ENCODE measurements around the gene KCND1. TPM values are rescaled to one million over a fixed set of nuclear protein-coding genes. Genes with fewer than 3 reads are reported as not detected.

The KCND1 gene
- total and polyA plus RNA-seq, 2 of the 4 experiments (the other 2 are of a cell fraction) = 0.36 to 1.8 TPM

DNA sequence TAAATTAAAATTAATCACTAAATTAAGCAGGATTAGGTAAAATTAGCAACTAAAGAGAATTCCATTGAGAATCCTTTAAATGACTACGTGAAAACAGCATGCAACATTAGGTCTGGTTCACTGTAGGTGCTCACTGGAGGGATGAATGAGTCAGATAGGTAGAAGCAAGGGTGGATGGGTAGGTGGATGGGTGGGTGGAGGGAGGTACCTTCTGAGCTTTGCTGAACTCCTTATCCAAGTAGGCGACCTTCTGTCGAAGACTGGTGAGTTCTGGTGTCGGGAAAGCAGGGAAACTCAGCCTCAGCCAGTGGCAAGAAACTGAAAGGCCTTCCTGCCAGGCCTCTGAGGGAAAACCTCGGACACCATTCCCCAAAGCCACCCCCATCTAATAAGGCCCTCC, 27.4 kb upstream of the KCND1 start:
- no peak overlapping the region for H3K4me3 ChIP-seq (ENCODE audit: insufficient read depth, low read depth, low read length)
- peaks cover 16% of the 10 kb centered on the region for H3K36me3 ChIP-seq (ENCODE audit: control insufficient read depth, insufficient read depth, low read length)
- H2BK5ac ChIP-seq (ENCODE audit: low read depth, low read length, poor library complexity, severe bottlenecking) = no peak overlapping the region
- no peaks in the 10 kb centered on the region for H3K9me1 ChIP-seq (ENCODE audit: insufficient read depth, low read length)
- ATAC-seq (ENCODE audit: low read depth) = no peak
- H3K79me1 ChIP-seq (ENCODE audit: low read depth in 1 of 2, low read length in 2 of 2) = peaks cover 7 to 33% of the 10 kb centered on the region in 2 experiments
- dilution Hi-C loops (cut with HindIII; ENCODE audit: low sequenced_read_pairs, unreplicated experiment) = no loop called here
- H3K9me3 ChIP-seq (ENCODE audit: control insufficient read depth, insufficient read depth, low read length) = no peaks in the 10 kb centered on the region
- no peak overlapping the region for H2AFZ ChIP-seq (replicated peaks; ENCODE audit: low read length, poor library complexity)
- H3K27ac ChIP-seq (ENCODE audit: insufficient read depth, low read length) = no peak overlapping the region
- H2BK15ac ChIP-seq (ENCODE audit: low read depth, low read length) = no peak overlapping the region
- CTCF ChIA-PET = no interaction called here
- no peak overlapping the region for H4K5ac ChIP-seq (ENCODE audit: low read depth, low read length)
- in situ Hi-C loops (cut with MboI; ENCODE audit: low sequenced_read_pairs) = no loop called here
- no peak overlapping the region for H3K4ac ChIP-seq (ENCODE audit: low read depth, low read length)
- H3K4me2 ChIP-seq (ENCODE audit: low read depth, low read length) = no peak overlapping the region
- no TSS peak for BruUV-seq (replicated peaks)
- no peak overlapping the region for H3K9ac ChIP-seq (ENCODE audit: low read depth, low read length)
- no peak overlapping the region for H3K18ac ChIP-seq (ENCODE audit: low read depth, low read length)
- H2AK9ac ChIP-seq (replicated peaks; ENCODE audit: low read depth, low read length, poor library complexity) = no peak overlapping the region
- no peak for DNase-seq
- H2BK120ac ChIP-seq (ENCODE audit: low read depth, low read length) = no peak overlapping the region
- H3K4me1 ChIP-seq (ENCODE audit: control insufficient read depth, insufficient read depth, low read length) = no peaks in the 10 kb centered on the region; the same call in 1 of the 2 replicates
- no peak overlapping the region for H3K23ac ChIP-seq (ENCODE audit: low read depth, low read length)
- no peak overlapping the region for H2BK20ac ChIP-seq (ENCODE audit: low read depth, low read length)
- H3K56ac ChIP-seq (ENCODE audit: extremely low read depth, insufficient read depth, low read length) = no peak overlapping the region
- H4K91ac ChIP-seq (ENCODE audit: insufficient read depth, low read depth, low read length) = no peak overlapping the region
- H2AK5ac ChIP-seq (ENCODE audit: low read depth, low read length) = no peak overlapping the region
- POLR2A ChIA-PET (ENCODE audit: unreplicated experiment) = no interaction called here
- no peak overlapping the region for H3K14ac ChIP-seq (replicated peaks; ENCODE audit: low read depth, low read length)
- WGBS, 2 experiments (ENCODE audit: extremely low coverage in 2 of 2, insufficient read length in 1 of 2) = 50% methylated on average over 1 of the region's 5 CpGs; no CpG with 5 or more reads in 1 of the 2 experiments
- intact Hi-C loops (cut with micrococcal nuclease) = no loop called here
- H4K8ac ChIP-seq (ENCODE audit: low read depth in 2 of 2, low read length in 2 of 2) = no peak overlapping the region
- TF ChIP-seq RCOR1 (IDR thresholded peaks at IDR 0.05; ENCODE audit: insufficient replicate concordance, low read length) = no peak
- TF ChIP-seq RFX5 (IDR thresholded peaks at IDR 0.05; ENCODE audit: low read depth, low read length) = no peak
- no peak for TF ChIP-seq BHLHE40 (IDR thresholded peaks at IDR 0.05; ENCODE audit: low read depth, low read length)
- TF ChIP-seq, protein P1, sequence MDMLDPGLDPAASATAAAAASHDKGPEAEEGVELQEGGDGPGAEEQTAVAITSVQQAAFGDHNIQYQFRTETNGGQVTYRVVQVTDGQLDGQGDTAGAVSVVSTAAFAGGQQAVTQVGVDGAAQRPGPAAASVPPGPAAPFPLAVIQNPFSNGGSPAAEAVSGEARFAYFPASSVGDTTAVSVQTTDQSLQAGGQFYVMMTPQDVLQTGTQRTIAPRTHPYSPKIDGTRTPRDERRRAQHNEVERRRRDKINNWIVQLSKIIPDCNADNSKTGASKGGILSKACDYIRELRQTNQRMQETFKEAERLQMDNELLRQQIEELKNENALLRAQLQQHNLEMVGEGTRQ (IDR thresholded peaks at IDR 0.05; ENCODE audit: low read depth, low read length) = no peak
- TF ChIP-seq MAZ (IDR thresholded peaks at IDR 0.05; ENCODE audit: borderline replicate concordance, low read depth, low read length) = no peak
- no peak for TF ChIP-seq NFE2L2 (IDR thresholded peaks at IDR 0.05; ENCODE audit: low read depth, low read length)
- TF ChIP-seq RAD21 (IDR thresholded peaks at IDR 0.05; ENCODE audit: low read length) = no peak
- TF ChIP-seq, protein P2, sequence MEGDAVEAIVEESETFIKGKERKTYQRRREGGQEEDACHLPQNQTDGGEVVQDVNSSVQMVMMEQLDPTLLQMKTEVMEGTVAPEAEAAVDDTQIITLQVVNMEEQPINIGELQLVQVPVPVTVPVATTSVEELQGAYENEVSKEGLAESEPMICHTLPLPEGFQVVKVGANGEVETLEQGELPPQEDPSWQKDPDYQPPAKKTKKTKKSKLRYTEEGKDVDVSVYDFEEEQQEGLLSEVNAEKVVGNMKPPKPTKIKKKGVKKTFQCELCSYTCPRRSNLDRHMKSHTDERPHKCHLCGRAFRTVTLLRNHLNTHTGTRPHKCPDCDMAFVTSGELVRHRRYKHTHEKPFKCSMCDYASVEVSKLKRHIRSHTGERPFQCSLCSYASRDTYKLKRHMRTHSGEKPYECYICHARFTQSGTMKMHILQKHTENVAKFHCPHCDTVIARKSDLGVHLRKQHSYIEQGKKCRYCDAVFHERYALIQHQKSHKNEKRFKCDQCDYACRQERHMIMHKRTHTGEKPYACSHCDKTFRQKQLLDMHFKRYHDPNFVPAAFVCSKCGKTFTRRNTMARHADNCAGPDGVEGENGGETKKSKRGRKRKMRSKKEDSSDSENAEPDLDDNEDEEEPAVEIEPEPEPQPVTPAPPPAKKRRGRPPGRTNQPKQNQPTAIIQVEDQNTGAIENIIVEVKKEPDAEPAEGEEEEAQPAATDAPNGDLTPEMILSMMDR (conservative IDR thresholded peaks at IDR 0.05; ENCODE audit: low read depth, low read length) = no peak
- no peak for TF ChIP-seq POLR2A (IDR thresholded peaks at IDR 0.05; ENCODE audit: low read depth, low read length)
- no peak for TF ChIP-seq SMC3 (IDR thresholded peaks at IDR 0.05; ENCODE audit: low read depth, low read length)
- TF ChIP-seq MXI1 (IDR thresholded peaks at IDR 0.05; ENCODE audit: borderline replicate concordance, low read depth, low read length) = no peak
- TF ChIP-seq FOS (IDR thresholded peaks at IDR 0.05; ENCODE audit: low read depth, low read length) = no peak
- TF ChIP-seq CEBPB (IDR thresholded peaks at IDR 0.05; ENCODE audit: low read depth, low read length) = no peak
- TF ChIP-seq MAFK (IDR thresholded peaks at IDR 0.05; ENCODE audit: low read depth, low read length) = no peak
- no peak for TF ChIP-seq CHD1 (IDR thresholded peaks at IDR 0.05; ENCODE audit: low read depth, low read length)
- TF ChIP-seq, protein P3, sequence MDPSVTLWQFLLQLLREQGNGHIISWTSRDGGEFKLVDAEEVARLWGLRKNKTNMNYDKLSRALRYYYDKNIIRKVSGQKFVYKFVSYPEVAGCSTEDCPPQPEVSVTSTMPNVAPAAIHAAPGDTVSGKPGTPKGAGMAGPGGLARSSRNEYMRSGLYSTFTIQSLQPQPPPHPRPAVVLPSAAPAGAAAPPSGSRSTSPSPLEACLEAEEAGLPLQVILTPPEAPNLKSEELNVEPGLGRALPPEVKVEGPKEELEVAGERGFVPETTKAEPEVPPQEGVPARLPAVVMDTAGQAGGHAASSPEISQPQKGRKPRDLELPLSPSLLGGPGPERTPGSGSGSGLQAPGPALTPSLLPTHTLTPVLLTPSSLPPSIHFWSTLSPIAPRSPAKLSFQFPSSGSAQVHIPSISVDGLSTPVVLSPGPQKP (IDR thresholded peaks at IDR 0.05; ENCODE audit: borderline replicate concordance, low read depth, low read length) = no peak
- no peaks in the 10 kb centered on the region for H4K20me1 ChIP-seq (ENCODE audit: insufficient read depth, low read length)
- H3K27me3 ChIP-seq (ENCODE audit: control insufficient read depth, insufficient read depth, low read length) = no peaks in the 10 kb centered on the region

Measured in IMR-90 (cell line).